ENCODE measurements around the gene NTN4. TPM values are rescaled to one million over a fixed set of nuclear protein-coding genes. Genes with fewer than 3 reads are reported as not detected.

Gene NTN4
- total and polyA plus RNA-seq, 10 of the 15 experiments (the other 5 are each of a cell fraction or from before 2014, with no cell fraction given): 0.15 TPM; not detected in 9

- CTCF ChIA-PET: interaction anchor here (0.7 kb wide), 1 partner anchor 74 kb away, joined by 4 read pairs; no protein-coding TSS in a partner anchor
- Histone ChIP-seq H3K4me1 (ENCODE audit: control insufficient read depth, insufficient read depth, low read length) (no peaks in the 10 kb centered on the region), H3K9me3 (replicated peaks; ENCODE audit: control insufficient read depth, insufficient read depth, low read length) (no peaks in the 10 kb centered on the region), H3K79me2 (ENCODE audit: control insufficient read depth, insufficient read depth, low read length) (no peaks in the 10 kb centered on the region), H4K20me1 (ENCODE audit: control insufficient read depth, insufficient read depth) (no peaks in the 10 kb centered on the region), H3K27ac (ENCODE audit: control insufficient read depth, insufficient read depth) (no peak overlapping the region), H3K4me2 (ENCODE audit: control insufficient read depth, insufficient read depth) (no peak overlapping the region), H3K36me3 (ENCODE audit: control insufficient read depth in 2 of 2, insufficient read depth in 2 of 2, low read length in 1 of 2) (no peaks in the 10 kb centered on the region), H3K9ac (ENCODE audit: control insufficient read depth, insufficient read depth, low read length) (no peak overlapping the region), H3K4me3 (no peak overlapping the region), H2AFZ (ENCODE audit: control insufficient read depth, low read depth, low read length) (no peak overlapping the region), H3K27me3 (replicated peaks in 1 of 2; ENCODE audit: control insufficient read depth in 2 of 2, insufficient read depth in 2 of 2, low read length in 1 of 2) (peaks cover 0 to 3% of the 10 kb centered on the region in 2 experiments; a peak in 1 of 4 replicates)
- RAD21 ChIA-PET (ENCODE audit: unreplicated experiment): no interaction called here
- WGBS (ENCODE audit: insufficient coverage, insufficient replicate concordance, low lambda C conversion rate, missing lambda C conversion rate): no CpG with 5 or more reads among the region's 1 CpG
- ATAC-seq (no peak), DNase-seq (ENCODE audit: low read depth, low spot score) (no peak), FAIRE-seq (no peak)
- TF ChIP-seq MTA3 (IDR thresholded peaks at IDR 0.05; ENCODE audit: borderline replicate concordance, low read length) (no peak), ESRRA (IDR thresholded peaks at IDR 0.05; ENCODE audit: low read length) (no peak), ZNF384 (IDR thresholded peaks at IDR 0.05; ENCODE audit: borderline replicate concordance, low read depth, low read length) (no peak)
- in situ Hi-C loops (cut with MboI): no loop called here
- SMC1A ChIA-PET (ENCODE audit: uncharacterized antibody, unreplicated experiment): no interaction called here
- POLR2A ChIA-PET: no interaction called here
- intact Hi-C loops (cut with micrococcal nuclease; ENCODE audit: unreplicated experiment): no loop called here
- BruUV-seq (replicated peaks): no TSS peak
These were observed 46.2 kb upstream of the NTN4 start for GRCh38 chr12:95836630-95837239.

- ATAC-seq: no peak
- H3K4me2 ChIP-seq (ENCODE audit: control insufficient read depth, insufficient read depth): no peak overlapping the region
These were observed 45.6 kb upstream of the NTN4 start for GRCh38 chr12:95836185-95836609.

More at GRCh38 chr12:95836185-95836609, 45.6 kb upstream of the NTN4 start:
- TF ChIP-seq SREBF1 (IDR thresholded peaks at IDR 0.05; ENCODE audit: low read length) (no peak), NKRF (conservative IDR thresholded peaks at IDR 0.05) (no peak), NRF1 (conservative IDR thresholded peaks at IDR 0.05; ENCODE audit: low read depth, low read length) (no peak), PKNOX1 (IDR thresholded peaks at IDR 0.05) (no peak), CUX1 (IDR thresholded peaks at IDR 0.05; ENCODE audit: insufficient replicate concordance, low read depth, low read length) (no peak)
- Histone ChIP-seq H3K9ac (ENCODE audit: control insufficient read depth, insufficient read depth, low read length) (no peak overlapping the region), H3K79me2 (ENCODE audit: control insufficient read depth, insufficient read depth, low read length) (no peaks in the 10 kb centered on the region), H3K9me3 (replicated peaks; ENCODE audit: control insufficient read depth, insufficient read depth, low read length) (no peaks in the 10 kb centered on the region), H3K4me1 (ENCODE audit: control insufficient read depth, insufficient read depth, low read length) (no peaks in the 10 kb centered on the region), H3K36me3 (ENCODE audit: control insufficient read depth in 2 of 2, insufficient read depth in 2 of 2, low read length in 1 of 2) (no peaks in the 10 kb centered on the region), H3K27ac (ENCODE audit: control insufficient read depth, insufficient read depth) (no peak overlapping the region), H2AFZ (ENCODE audit: control insufficient read depth, low read depth, low read length) (no peak overlapping the region), H3K27me3 (replicated peaks in 1 of 2; ENCODE audit: control insufficient read depth in 2 of 2, insufficient read depth in 2 of 2, low read length in 1 of 2) (peaks cover 0 to 3% of the 10 kb centered on the region in 2 experiments; a peak in 1 of 4 replicates), H4K20me1 (ENCODE audit: control insufficient read depth, insufficient read depth) (no peaks in the 10 kb centered on the region), H3K4me3 (no peak overlapping the region)
- 26% methylated on average over 3 of the region's 3 CpGs for WGBS (ENCODE audit: insufficient coverage, insufficient replicate concordance, low lambda C conversion rate, missing lambda C conversion rate)
- CTCF ChIA-PET: interaction anchor here (0.7 kb wide), 1 partner anchor 73 kb away, joined by 4 read pairs; no protein-coding TSS in a partner anchor
- RAD21 ChIA-PET (ENCODE audit: unreplicated experiment): no interaction called here
- intact Hi-C loops (cut with micrococcal nuclease; ENCODE audit: unreplicated experiment): no loop called here
- FAIRE-seq (no peak), DNase-seq (ENCODE audit: low read depth, low spot score) (no peak)
- in situ Hi-C loops (cut with MboI): no loop called here
- SMC1A ChIA-PET (ENCODE audit: uncharacterized antibody, unreplicated experiment): no interaction called here
- no TSS peak for BruUV-seq (replicated peaks)
- POLR2A ChIA-PET: no interaction called here
